Measurements from ENCODE around the gene ADAP1. TPM values are rescaled to one million over a fixed set of nuclear protein-coding genes. Genes with fewer than 3 reads are reported as not detected.

Gene ADAP1
- total RNA-seq, 2 experiments from 2014 or later: 2.4 to 7.0 TPM

DNA sequence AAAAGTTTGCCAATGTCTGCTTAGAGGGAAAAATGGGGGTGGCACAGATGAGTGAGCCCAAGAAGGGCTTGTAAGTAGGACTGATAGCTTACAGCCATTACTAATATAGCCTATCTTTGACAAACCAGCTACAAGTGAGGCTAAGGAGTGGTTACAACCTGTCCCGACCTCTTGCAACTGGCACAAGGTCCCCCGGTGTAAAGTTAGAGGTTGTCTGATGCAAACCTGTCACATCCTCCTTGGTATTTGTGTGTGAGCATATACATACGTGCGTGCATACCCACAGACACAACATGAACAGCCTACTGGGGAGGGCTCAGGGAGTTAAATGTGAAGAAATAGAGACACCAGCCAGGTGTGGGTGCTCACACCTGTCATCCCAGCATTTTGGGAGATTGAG, 14.6 kb downstream of the ADAP1 start:
- intact Hi-C loops (cut with micrococcal nuclease; ENCODE audit: unreplicated experiment): no loop called here

DNA sequence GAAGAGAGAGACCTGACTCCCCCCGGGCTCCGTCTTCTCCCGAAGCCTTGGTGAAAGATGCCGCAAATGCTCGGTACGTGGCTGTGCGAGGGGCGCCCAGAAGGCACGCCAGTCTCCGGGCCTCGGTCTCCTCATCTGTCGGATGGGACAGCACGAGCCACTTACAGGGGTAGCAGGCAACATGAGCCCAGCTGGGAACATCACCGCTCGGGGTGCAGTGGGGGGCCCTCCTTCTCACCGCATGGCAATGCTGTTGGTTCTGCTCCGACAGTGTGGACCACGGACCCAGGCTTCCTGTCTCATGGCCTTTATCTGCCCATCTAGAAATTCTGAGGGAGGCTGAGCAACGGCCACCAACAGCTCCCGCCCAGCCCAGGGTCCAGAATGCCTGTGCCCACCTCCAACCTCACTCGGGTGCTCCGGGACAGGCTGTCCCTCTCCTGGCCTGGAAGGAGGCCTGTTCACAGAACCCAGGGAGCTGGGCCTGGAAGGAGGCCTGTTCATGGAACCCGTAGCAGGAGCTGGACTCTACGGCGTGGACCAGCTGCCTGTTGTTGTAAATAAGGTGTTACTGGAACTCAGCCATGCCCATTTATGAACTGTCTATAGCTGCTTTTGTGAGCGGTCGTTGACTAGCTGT, 15.8 kb downstream of the ADAP1 start:
- ChIA-PET POLR2A (no interaction called here), CTCF (ENCODE audit: unreplicated experiment) (no interaction called here)
- intact Hi-C loops (cut with micrococcal nuclease; ENCODE audit: unreplicated experiment): no loop called here
- H2AFZ ChIP-seq (ENCODE audit: low read length): no peak overlapping the region
- H3K27ac ChIP-seq (ENCODE audit: low read depth, low read length, poor library complexity, severe bottlenecking): no peak overlapping the region
- H3K4me3 ChIP-seq (ENCODE audit: low read depth, low read length, poor library complexity, severe bottlenecking): no peak overlapping the region
- no peak for TF ChIP-seq EZH2phosphoT487 (IDR thresholded peaks at IDR 0.05; ENCODE audit: borderline replicate concordance, low read depth, low read length)
- no peaks in the 10 kb centered on the region for H4K20me1 ChIP-seq (ENCODE audit: insufficient read depth, low read length)
- no TSS peak for BruUV-seq (replicated peaks)
- no peaks in the 10 kb centered on the region for H3K4me1 ChIP-seq (ENCODE audit: insufficient read depth, low read length, poor library complexity, severe bottlenecking)
- DNase-seq (ENCODE audit: low spot score): no peak
- H3K36me3 ChIP-seq (ENCODE audit: insufficient read depth, low read length): no peaks in the 10 kb centered on the region
- H3K9me2 ChIP-seq (ENCODE audit: insufficient read depth, low read length): no peaks in the 10 kb centered on the region
- H3K4me2 ChIP-seq (ENCODE audit: low read length): no peak overlapping the region
- H3K79me2 ChIP-seq (ENCODE audit: insufficient read depth, low read depth, low read length): no peaks in the 10 kb centered on the region
- peaks cover 15% of the 10 kb centered on the region for H3K9me3 ChIP-seq (ENCODE audit: low read length)

More for the DNA sequence above, 14.6 kb downstream of the ADAP1 start:
- CTCF ChIA-PET (ENCODE audit: unreplicated experiment): no interaction called here
- Histone ChIP-seq H4K20me1 (ENCODE audit: insufficient read depth, low read length) (no peaks in the 10 kb centered on the region), H3K4me1 (ENCODE audit: insufficient read depth, low read length, poor library complexity, severe bottlenecking) (no peaks in the 10 kb centered on the region), H3K27ac (ENCODE audit: low read depth, low read length, poor library complexity, severe bottlenecking) (no peak overlapping the region), H3K4me2 (ENCODE audit: low read length) (no peak overlapping the region), H2AFZ (ENCODE audit: low read length) (no peak overlapping the region), H3K9me2 (ENCODE audit: insufficient read depth, low read length) (no peaks in the 10 kb centered on the region), H3K4me3 (ENCODE audit: low read depth, low read length, poor library complexity, severe bottlenecking) (no peak overlapping the region), H3K36me3 (ENCODE audit: insufficient read depth, low read length) (no peaks in the 10 kb centered on the region), H3K79me2 (ENCODE audit: insufficient read depth, low read depth, low read length) (no peaks in the 10 kb centered on the region), H3K9me3 (ENCODE audit: low read length) (peaks cover 15% of the 10 kb centered on the region)
- TF ChIP-seq, protein P1, sequence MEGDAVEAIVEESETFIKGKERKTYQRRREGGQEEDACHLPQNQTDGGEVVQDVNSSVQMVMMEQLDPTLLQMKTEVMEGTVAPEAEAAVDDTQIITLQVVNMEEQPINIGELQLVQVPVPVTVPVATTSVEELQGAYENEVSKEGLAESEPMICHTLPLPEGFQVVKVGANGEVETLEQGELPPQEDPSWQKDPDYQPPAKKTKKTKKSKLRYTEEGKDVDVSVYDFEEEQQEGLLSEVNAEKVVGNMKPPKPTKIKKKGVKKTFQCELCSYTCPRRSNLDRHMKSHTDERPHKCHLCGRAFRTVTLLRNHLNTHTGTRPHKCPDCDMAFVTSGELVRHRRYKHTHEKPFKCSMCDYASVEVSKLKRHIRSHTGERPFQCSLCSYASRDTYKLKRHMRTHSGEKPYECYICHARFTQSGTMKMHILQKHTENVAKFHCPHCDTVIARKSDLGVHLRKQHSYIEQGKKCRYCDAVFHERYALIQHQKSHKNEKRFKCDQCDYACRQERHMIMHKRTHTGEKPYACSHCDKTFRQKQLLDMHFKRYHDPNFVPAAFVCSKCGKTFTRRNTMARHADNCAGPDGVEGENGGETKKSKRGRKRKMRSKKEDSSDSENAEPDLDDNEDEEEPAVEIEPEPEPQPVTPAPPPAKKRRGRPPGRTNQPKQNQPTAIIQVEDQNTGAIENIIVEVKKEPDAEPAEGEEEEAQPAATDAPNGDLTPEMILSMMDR (conservative IDR thresholded peaks at IDR 0.05; ENCODE audit: low read length): no peak
- no peak for TF ChIP-seq EZH2phosphoT487 (IDR thresholded peaks at IDR 0.05; ENCODE audit: borderline replicate concordance, low read depth, low read length)
- no peak for DNase-seq (ENCODE audit: low spot score)
- POLR2A ChIA-PET: no interaction called here
- BruUV-seq (replicated peaks): no TSS peak

DNA sequence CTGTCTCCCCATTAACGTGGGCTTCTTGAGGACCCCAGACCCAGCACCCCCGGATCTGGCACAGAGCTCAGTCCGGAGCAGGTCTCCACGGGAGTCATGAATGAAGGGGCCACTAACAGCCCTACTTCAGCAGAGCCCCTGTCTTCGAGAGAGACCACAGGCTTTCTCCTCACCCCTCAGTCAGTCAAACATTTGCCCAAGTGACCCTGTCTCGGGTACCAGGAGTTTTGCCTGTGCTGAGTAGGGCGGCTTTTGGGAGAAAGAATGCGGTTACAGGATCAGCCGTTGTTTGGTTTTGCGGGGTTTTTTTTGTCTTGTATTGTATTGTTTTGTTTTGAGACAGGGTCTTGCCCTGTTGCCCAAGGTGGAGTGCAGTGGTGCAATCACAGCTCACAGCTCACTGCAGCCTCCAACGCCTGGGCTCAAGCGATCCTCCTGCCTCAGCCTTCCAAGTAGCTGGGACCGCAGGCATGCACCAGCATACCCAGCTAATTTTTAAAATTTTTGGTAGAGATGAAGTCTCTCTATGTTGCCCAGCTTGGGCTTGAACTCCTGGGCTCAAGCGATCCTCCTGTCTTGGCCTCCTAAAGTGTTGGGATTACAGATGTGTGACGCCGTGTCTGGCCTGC, 16.5 kb downstream of the ADAP1 start:
- no peaks in the 10 kb centered on the region for H3K36me3 ChIP-seq (ENCODE audit: insufficient read depth, low read length)
- BruUV-seq (replicated peaks): no TSS peak
- TF ChIP-seq, protein P1 (conservative IDR thresholded peaks at IDR 0.05; ENCODE audit: low read length): no peak
- TF ChIP-seq EZH2phosphoT487 (IDR thresholded peaks at IDR 0.05; ENCODE audit: borderline replicate concordance, low read depth, low read length): no peak
- peaks cover 15% of the 10 kb centered on the region for H3K9me3 ChIP-seq (ENCODE audit: low read length)
- POLR2A ChIA-PET: no interaction called here
- no peaks in the 10 kb centered on the region for H3K9me2 ChIP-seq (ENCODE audit: insufficient read depth, low read length)
- intact Hi-C loops (cut with micrococcal nuclease; ENCODE audit: unreplicated experiment): no loop called here
- CTCF ChIA-PET (ENCODE audit: unreplicated experiment): no interaction called here
- no peak overlapping the region for H2AFZ ChIP-seq (ENCODE audit: low read length)
- no peak overlapping the region for H3K27ac ChIP-seq (ENCODE audit: low read depth, low read length, poor library complexity, severe bottlenecking)
- H3K4me1 ChIP-seq (ENCODE audit: insufficient read depth, low read length, poor library complexity, severe bottlenecking): no peaks in the 10 kb centered on the region
- no peaks in the 10 kb centered on the region for H4K20me1 ChIP-seq (ENCODE audit: insufficient read depth, low read length)
- no peak overlapping the region for H3K4me2 ChIP-seq (ENCODE audit: low read length)
- no peak for DNase-seq (ENCODE audit: low spot score)
- H3K79me2 ChIP-seq (ENCODE audit: insufficient read depth, low read depth, low read length): no peaks in the 10 kb centered on the region
- H3K4me3 ChIP-seq (ENCODE audit: low read depth, low read length, poor library complexity, severe bottlenecking): no peak overlapping the region

All from OCI-LY7 (cell line).